ENCODE data around the gene STAM2.
"Not testable (repeated sequence)": the region's sequence is repeated elsewhere in the genome, so short reads cannot be mapped to it uniquely, and the experiment has no call there.

STAM2 gene

GRCh38 chr2:152165306-152165705 is 10.3 kb downstream of the STAM2 start:
- CTCF ChIA-PET: interaction anchor here (0.6 kb wide), 1 partner anchor 1526 kb away, joined by 3 read pairs; no protein-coding TSS in a partner anchor
- TF ChIP-seq CTCF (conservative IDR thresholded peaks at IDR 0.05; ENCODE audit: low read depth): no peak
- POLR2A ChIA-PET (ENCODE audit: low non-redundant PET): no interaction called here
- DNase-seq (ENCODE audit: low spot score): no peak
- H3K27ac ChIP-seq: no peak overlapping the region

- POLR2A ChIA-PET (ENCODE audit: low non-redundant PET); H3K27ac ChIP-seq; CTCF ChIA-PET; DNase-seq (ENCODE audit: low spot score): not testable (repeated sequence)
Observed at GRCh38 chr2:152163669-152164068, 11.9 kb downstream of the STAM2 start.

- ChIA-PET POLR2A (ENCODE audit: low non-redundant PET) (no interaction called here), CTCF (no interaction called here)
- H3K27ac ChIP-seq: no peak overlapping the region
- TF ChIP-seq CTCF (conservative IDR thresholded peaks at IDR 0.05; ENCODE audit: low read depth): no peak
- DNase-seq (ENCODE audit: low spot score): no peak
Observed at GRCh38 chr2:152162141-152162540, 13.4 kb downstream of the STAM2 start.

GRCh38 chr2:152161598-152161997 is 14.0 kb downstream of the STAM2 start:
- ChIA-PET POLR2A (ENCODE audit: low non-redundant PET) (no interaction called here), CTCF (no interaction called here)
- H3K27ac ChIP-seq: no peak overlapping the region
- no peak for DNase-seq (ENCODE audit: low spot score)
- no peak for TF ChIP-seq CTCF (conservative IDR thresholded peaks at IDR 0.05; ENCODE audit: low read depth)

GRCh38 chr2:152160378-152160777 is 15.2 kb downstream of the STAM2 start:
- CTCF ChIA-PET; H3K27ac ChIP-seq; POLR2A ChIA-PET (ENCODE audit: low non-redundant PET); DNase-seq (ENCODE audit: low spot score): not testable (repeated sequence)

- POLR2A ChIA-PET (ENCODE audit: low non-redundant PET): no interaction called here
Observed at GRCh38 chr2:152157253-152157652, 18.3 kb downstream of the STAM2 start.

GRCh38 chr2:152155209-152155608 is 20.4 kb downstream of the STAM2 start:
- H3K27ac ChIP-seq: no peak overlapping the region
- POLR2A ChIA-PET (ENCODE audit: low non-redundant PET): no interaction called here
- DNase-seq (ENCODE audit: low spot score): no peak
- TF ChIP-seq CTCF (conservative IDR thresholded peaks at IDR 0.05; ENCODE audit: low read depth): no peak
- CTCF ChIA-PET: no interaction called here

More at GRCh38 chr2:152157253-152157652, 18.3 kb downstream of the STAM2 start:
- TF ChIP-seq CTCF (conservative IDR thresholded peaks at IDR 0.05; ENCODE audit: low read depth): no peak
- H3K27ac ChIP-seq: no peak overlapping the region
- CTCF ChIA-PET: interaction anchor here (0.6 kb wide), 1 partner anchor 14 kb away, joined by 3 read pairs; no protein-coding TSS in a partner anchor
- no peak for DNase-seq (ENCODE audit: low spot score)

- no peak for TF ChIP-seq CTCF (conservative IDR thresholded peaks at IDR 0.05; ENCODE audit: low read depth)
- POLR2A ChIA-PET (ENCODE audit: low non-redundant PET): no interaction called here
- no peak overlapping the region for H3K27ac ChIP-seq
- DNase-seq (ENCODE audit: low spot score): no peak
- CTCF ChIA-PET: interaction anchor here (0.6 kb wide), 1 partner anchor 156 kb away, joined by 3 read pairs; no protein-coding TSS in a partner anchor
Observed at GRCh38 chr2:152154462-152154861, 21.1 kb downstream of the STAM2 start.

All from RWPE1 (cell line).